ENCODE results near the gene MLLT3. TPM values are rescaled to one million over a fixed set of nuclear protein-coding genes. Genes with fewer than 3 reads are reported as not detected.

MLLT3 gene
- total and polyA plus RNA-seq, 2 of the 13 experiments (the other 11 are each of a cell fraction or from before 2014, with no cell fraction given): 12.3 to 12.6 TPM

- no peak overlapping the region for H3K4me2 ChIP-seq (ENCODE audit: low read depth, low read length)
- 53% methylated on average over 3 of the region's 3 CpGs for WGBS (ENCODE audit: low lambda C conversion rate)
- no peak overlapping the region for H3K27ac ChIP-seq (ENCODE audit: extremely low read length, insufficient read depth, low read length)
- intact Hi-C loops (cut with micrococcal nuclease; ENCODE audit: unreplicated experiment) (no loop called here), in situ Hi-C loops (cut with HindIII; ENCODE audit: extremely low pct_ligation_motif_present, low pct_unique_long_range_greater_than_20kb) (no loop called here)
- peaks cover 15% of the 10 kb centered on the region for H3K9me3 ChIP-seq (ENCODE audit: low read length)
- H4K20me1 ChIP-seq (ENCODE audit: insufficient read depth, low read length): no peaks in the 10 kb centered on the region
- CTCF ChIA-PET (ENCODE audit: low intra/inter-chr PET ratio, low total read pairs): no interaction called here
- ATAC-seq (no peak), FAIRE-seq (no peak), DNase-seq (ENCODE audit: low spot score) (no peak)
- no peak overlapping the region for H3K4me3 ChIP-seq (replicated peaks in 1 of 3; ENCODE audit: insufficient read depth in 1 of 3, low read depth in 2 of 3, low read length in 3 of 3)
- no peak overlapping the region for H2AFZ ChIP-seq (ENCODE audit: low read length)
- H3K79me2 ChIP-seq (ENCODE audit: insufficient read depth, low read length): no peaks in the 10 kb centered on the region
- no peaks in the 10 kb centered on the region for H3K27me3 ChIP-seq (ENCODE audit: control insufficient read depth in 1 of 2, insufficient read depth in 2 of 2, low read length in 2 of 2)
- H3K36me3 ChIP-seq (replicated peaks in 1 of 2; ENCODE audit: control insufficient read depth in 1 of 2, insufficient read depth in 2 of 2, low read length in 2 of 2): no peaks in the 10 kb centered on the region
- no peak for TF ChIP-seq GPN1 (CRISPR knock-in tag; IDR thresholded peaks at IDR 0.05; ENCODE audit: borderline replicate concordance)
- no peak for TF ChIP-seq TEAD3 (CRISPR knock-in tag; optimal IDR thresholded peaks at IDR 0.05; ENCODE audit: borderline replicate concordance)
- BruUV-seq (replicated peaks): no TSS peak
- H3K9ac ChIP-seq (ENCODE audit: insufficient read depth, low read depth, low read length): no peak overlapping the region
- POLR2A ChIA-PET: no interaction called here
- H3K4me1 ChIP-seq (ENCODE audit: insufficient read depth, low read length): no peaks in the 10 kb centered on the region
Observed at GRCh38 chr9:20545023-20545622, 77.2 kb downstream of the MLLT3 start.

GRCh38 chr9:20540169-20540863, 82.0 kb downstream of the MLLT3 start:
- TF ChIP-seq, protein P1, sequence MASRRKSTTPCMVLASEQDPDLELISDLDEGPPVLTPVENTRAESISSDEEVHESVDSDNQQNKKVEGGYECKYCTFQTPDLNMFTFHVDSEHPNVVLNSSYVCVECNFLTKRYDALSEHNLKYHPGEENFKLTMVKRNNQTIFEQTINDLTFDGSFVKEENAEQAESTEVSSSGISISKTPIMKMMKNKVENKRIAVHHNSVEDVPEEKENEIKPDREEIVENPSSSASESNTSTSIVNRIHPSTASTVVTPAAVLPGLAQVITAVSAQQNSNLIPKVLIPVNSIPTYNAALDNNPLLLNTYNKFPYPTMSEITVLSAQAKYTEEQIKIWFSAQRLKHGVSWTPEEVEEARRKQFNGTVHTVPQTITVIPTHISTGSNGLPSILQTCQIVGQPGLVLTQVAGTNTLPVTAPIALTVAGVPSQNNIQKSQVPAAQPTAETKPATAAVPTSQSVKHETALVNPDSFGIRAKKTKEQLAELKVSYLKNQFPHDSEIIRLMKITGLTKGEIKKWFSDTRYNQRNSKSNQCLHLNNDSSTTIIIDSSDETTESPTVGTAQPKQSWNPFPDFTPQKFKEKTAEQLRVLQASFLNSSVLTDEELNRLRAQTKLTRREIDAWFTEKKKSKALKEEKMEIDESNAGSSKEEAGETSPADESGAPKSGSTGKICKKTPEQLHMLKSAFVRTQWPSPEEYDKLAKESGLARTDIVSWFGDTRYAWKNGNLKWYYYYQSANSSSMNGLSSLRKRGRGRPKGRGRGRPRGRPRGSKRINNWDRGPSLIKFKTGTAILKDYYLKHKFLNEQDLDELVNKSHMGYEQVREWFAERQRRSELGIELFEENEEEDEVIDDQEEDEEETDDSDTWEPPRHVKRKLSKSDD (CRISPR knock-in tag; IDR thresholded peaks at IDR 0.05; ENCODE audit: low read depth): no peak
- no peak for TF ChIP-seq ZNF713 (CRISPR knock-in tag; IDR thresholded peaks at IDR 0.05)

More at GRCh38 chr9:20540169-20540863, 82.0 kb downstream of the MLLT3 start:
- H3K9ac ChIP-seq (ENCODE audit: insufficient read depth, low read depth, low read length): no peak overlapping the region
- in situ Hi-C loops (cut with HindIII; ENCODE audit: extremely low pct_ligation_motif_present, low pct_unique_long_range_greater_than_20kb): no loop called here
- intact Hi-C loops (cut with micrococcal nuclease; ENCODE audit: unreplicated experiment): no loop called here
- FAIRE-seq (no peak), DNase-seq (ENCODE audit: low spot score) (no peak), ATAC-seq (no peak)
- no peaks in the 10 kb centered on the region for H3K27me3 ChIP-seq (ENCODE audit: control insufficient read depth in 1 of 2, insufficient read depth in 2 of 2, low read length in 2 of 2)
- H3K4me1 ChIP-seq (ENCODE audit: insufficient read depth, low read length): no peaks in the 10 kb centered on the region
- H3K79me2 ChIP-seq (ENCODE audit: insufficient read depth, low read length): peaks cover 3% of the 10 kb centered on the region
- H3K27ac ChIP-seq (ENCODE audit: extremely low read length, insufficient read depth, low read length): no peak overlapping the region
- no peak overlapping the region for H3K4me3 ChIP-seq (replicated peaks in 1 of 3; ENCODE audit: insufficient read depth in 1 of 3, low read depth in 2 of 3, low read length in 3 of 3)
- WGBS (ENCODE audit: low lambda C conversion rate): 42% methylated on average over 3 of the region's 5 CpGs
- no peaks in the 10 kb centered on the region for H4K20me1 ChIP-seq (ENCODE audit: insufficient read depth, low read length)
- BruUV-seq (replicated peaks): no TSS peak
- no peak overlapping the region for H2AFZ ChIP-seq (ENCODE audit: low read length)
- POLR2A ChIA-PET: interaction anchor here (0.6 kb wide), 1 partner anchor 82 kb away, joined by 4 read pairs; the partner anchor contains the start of gene MLLT3
- H3K36me3 ChIP-seq (replicated peaks in 1 of 2; ENCODE audit: control insufficient read depth in 1 of 2, insufficient read depth in 2 of 2, low read length in 2 of 2): no peaks in the 10 kb centered on the region
- CTCF ChIA-PET (ENCODE audit: low intra/inter-chr PET ratio, low total read pairs): no interaction called here
- H3K4me2 ChIP-seq (ENCODE audit: low read depth, low read length): no peak overlapping the region
- H3K9me3 ChIP-seq (ENCODE audit: low read length): peaks cover 23% of the 10 kb centered on the region

Measured in HepG2 (cell line).